HG02852 (cell line): ENCODE measurements around the gene TMEM181.

ENCODE experiments used
- ATAC-seq: cut with Tn5 transposase; IDR thresholded peaks from one replicate; pipeline ENCODE4 v1.9.1; 2021; ENCODE audit warnings: mild to moderate bottlenecking, moderate library complexity; ENCODE audit not compliant: unreplicated experiment

TMEM181 gene

GRCh38 chr6:158680481-158680880 lies 120.6 kb downstream of the TMEM181 start:
- no peak for ATAC-seq

DNA sequence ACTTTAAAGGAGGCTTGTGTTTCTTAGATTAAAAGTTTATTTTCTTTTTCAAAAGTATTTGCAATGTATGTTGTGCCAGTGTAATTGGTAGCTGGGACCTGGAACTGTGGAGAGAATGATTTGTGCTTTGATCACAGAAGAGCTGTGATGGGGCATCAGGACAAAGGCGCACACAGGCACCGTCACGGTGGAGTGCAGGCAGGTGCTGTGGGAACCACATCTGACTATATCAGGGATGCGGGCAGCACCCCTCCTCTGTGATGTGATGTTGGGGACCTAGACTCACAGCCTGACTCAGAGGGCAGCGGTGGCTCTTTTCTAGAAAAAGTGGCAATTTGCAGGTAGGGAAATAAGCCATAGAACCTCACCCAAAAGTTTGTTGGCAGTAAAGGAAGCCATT lies 124.4 kb downstream of the TMEM181 start:
- ATAC-seq, result no peak

GRCh38 chr6:158684745-158685324 lies 124.9 kb downstream of the TMEM181 start:
- no peak for ATAC-seq
